ENCODE measurements around the gene MTG1. TPM values are rescaled to one million over a fixed set of nuclear protein-coding genes. Genes with fewer than 3 reads are reported as not detected.
"Not testable (repeated sequence)": the region's sequence is repeated elsewhere in the genome, so short reads cannot be mapped to it uniquely, and the experiment has no call there.

Gene MTG1
- polyA plus RNA-seq, 4 donors = 67.4 to 124 (median 90.9) TPM

- Histone ChIP-seq H3K9me3 (ENCODE audit: control insufficient read depth in 2 of 2, insufficient read depth in 1 of 2, low read depth in 1 of 2, low read length in 1 of 2) (no peaks in the 10 kb centered on the region), H3K36me3 (ENCODE audit: control insufficient read depth in 3 of 3, insufficient read depth in 2 of 3, low read depth in 1 of 3, low read length in 3 of 3) (peaks cover 12 to 55% (median 32%) of the 10 kb centered on the region in 3 donors), H3K27me3 (ENCODE audit: control insufficient read depth in 3 of 3, insufficient read depth in 3 of 3, low read length in 3 of 3) (no peaks in the 10 kb centered on the region), H3K4me3 (ENCODE audit: low read depth in 1 of 3, low read length in 3 of 3) (no peak overlapping the region), H3K4me1 (ENCODE audit: control insufficient read depth in 3 of 3, insufficient read depth in 2 of 3, low read depth in 1 of 3, low read length in 2 of 3) (no peaks in the 10 kb centered on the region), H3K27ac (ENCODE audit: low read depth in 1 of 3, low read length in 2 of 3) (no peak overlapping the region)
- no peak for DNase-seq
- WGBS, 3 donors = 90 to 91% (median 91%) methylated on average over 24 of the region's 24 CpGs
- no peak for FAIRE-seq
These were observed 23.7 kb upstream of the MTG1 start for GRCh38 chr10:133370030-133370786.

GRCh38 chr10:133372507-133372906, 21.4 kb upstream of the MTG1 start:
- peak overlapping the region; percentile 24 to 72 (median 71) for H3K4me3 ChIP-seq (ENCODE audit: low read depth in 1 of 3, low read length in 3 of 3)
- no peak overlapping the region for H3K27ac ChIP-seq (ENCODE audit: low read depth in 1 of 3, low read length in 2 of 3)
- WGBS, 3 donors = 15 to 35% (median 17%) methylated on average over 15 to 20 of the region's 20 CpGs
- no peak for FAIRE-seq
- H3K36me3 ChIP-seq (ENCODE audit: control insufficient read depth in 3 of 3, insufficient read depth in 2 of 3, low read depth in 1 of 3, low read length in 3 of 3) = peaks cover 7 to 36% (median 19%) of the 10 kb centered on the region in 3 donors
- peaks cover 0 to 4% (median 0%) of the 10 kb centered on the region in 3 donors for H3K4me1 ChIP-seq (ENCODE audit: control insufficient read depth in 3 of 3, insufficient read depth in 2 of 3, low read depth in 1 of 3, low read length in 2 of 3)
- H3K27me3 ChIP-seq (ENCODE audit: control insufficient read depth in 3 of 3, insufficient read depth in 3 of 3, low read length in 3 of 3) = no peaks in the 10 kb centered on the region
- no peaks in the 10 kb centered on the region for H3K9me3 ChIP-seq (ENCODE audit: control insufficient read depth in 2 of 2, insufficient read depth in 1 of 2, low read depth in 1 of 2, low read length in 1 of 2)
- peak in 1 of 2 donors; percentile 36 for DNase-seq

GRCh38 chr10:133373174-133374090, 20.5 kb upstream of the MTG1 start, which contains the start of gene ECHS1:
Gene ECHS1 (minus strand): TSS chr10:133373354. CDS start chr10:133373333, 21 bp downstream.
- Histone ChIP-seq H3K4me1 (ENCODE audit: control insufficient read depth in 3 of 3, insufficient read depth in 2 of 3, low read depth in 1 of 3, low read length in 2 of 3) (peaks cover 0 to 13% (median 0%) of the 10 kb centered on the region in 3 donors), H3K27ac (ENCODE audit: low read depth in 1 of 3, low read length in 2 of 3) (peak within 1 kb of the TSS; percentile 56 to 90 (median 88)), H3K4me3 (ENCODE audit: low read depth in 1 of 3, low read length in 3 of 3) (peak within 1 kb of the TSS; percentile 71 to 72 (median 71)), H3K36me3 (ENCODE audit: control insufficient read depth in 3 of 3, insufficient read depth in 2 of 3, low read depth in 1 of 3, low read length in 3 of 3) (peaks cover 7 to 30% (median 16%) of the 10 kb centered on the region in 3 donors), H3K27me3 (ENCODE audit: control insufficient read depth in 3 of 3, insufficient read depth in 3 of 3, low read length in 3 of 3) (no peaks in the 10 kb centered on the region), H3K9me3 (ENCODE audit: control insufficient read depth in 2 of 2, insufficient read depth in 1 of 2, low read depth in 1 of 2, low read length in 1 of 2) (no peaks in the 10 kb centered on the region)
- 0 to 1% (median 1%) methylated on average over 39 to 89 of the region's 89 CpGs for WGBS, 3 donors
- DNase-seq (peak; percentile 94 to 98), FAIRE-seq (no peak)

GRCh38 chr10:133375357-133376115, 18.4 kb upstream of the MTG1 start:
- DNase-seq = no peak
- FAIRE-seq = no peak
- WGBS, 3 donors = 82 to 90% (median 88%) methylated on average over 12 of the region's 12 CpGs
- H3K27ac ChIP-seq (ENCODE audit: low read depth in 1 of 3, low read length in 2 of 3) = no peak overlapping the region
- no peaks in the 10 kb centered on the region for H3K27me3 ChIP-seq (ENCODE audit: control insufficient read depth in 3 of 3, insufficient read depth in 3 of 3, low read length in 3 of 3)
- H3K4me3 ChIP-seq (ENCODE audit: low read depth in 1 of 3, low read length in 3 of 3) = no peak overlapping the region
- H3K4me1 ChIP-seq (ENCODE audit: control insufficient read depth in 3 of 3, insufficient read depth in 2 of 3, low read depth in 1 of 3, low read length in 2 of 3) = peaks cover 0 to 13% (median 4%) of the 10 kb centered on the region in 3 donors
- H3K9me3 ChIP-seq (ENCODE audit: control insufficient read depth in 2 of 2, insufficient read depth in 1 of 2, low read depth in 1 of 2, low read length in 1 of 2) = no peaks in the 10 kb centered on the region
- peaks cover 0 to 9% (median 3%) of the 10 kb centered on the region in 3 donors for H3K36me3 ChIP-seq (ENCODE audit: control insufficient read depth in 3 of 3, insufficient read depth in 2 of 3, low read depth in 1 of 3, low read length in 3 of 3)

GRCh38 chr10:133376183-133376582, 17.8 kb upstream of the MTG1 start:
- WGBS, 3 donors = 95 to 96% (median 95%) methylated on average over 5 of the region's 5 CpGs
- H3K9me3 ChIP-seq (ENCODE audit: control insufficient read depth in 2 of 2, insufficient read depth in 1 of 2, low read depth in 1 of 2, low read length in 1 of 2); H3K36me3 ChIP-seq (ENCODE audit: control insufficient read depth in 3 of 3, insufficient read depth in 2 of 3, low read depth in 1 of 3, low read length in 3 of 3); H3K27me3 ChIP-seq (ENCODE audit: control insufficient read depth in 3 of 3, insufficient read depth in 3 of 3, low read length in 3 of 3); H3K27ac ChIP-seq (ENCODE audit: low read depth in 1 of 3, low read length in 2 of 3); H3K4me3 ChIP-seq (ENCODE audit: low read depth in 1 of 3, low read length in 3 of 3); FAIRE-seq; DNase-seq: not testable (repeated sequence)
- peaks cover 0 to 13% (median 4%) of the 10 kb centered on the region in 3 donors for H3K4me1 ChIP-seq (ENCODE audit: control insufficient read depth in 3 of 3, insufficient read depth in 2 of 3, low read depth in 1 of 3, low read length in 2 of 3)

GRCh38 chr10:133377025-133377817, 16.7 kb upstream of the MTG1 start:
- no peaks in the 10 kb centered on the region for H3K27me3 ChIP-seq (ENCODE audit: control insufficient read depth in 3 of 3, insufficient read depth in 3 of 3, low read length in 3 of 3)
- FAIRE-seq = no peak
- peaks cover 0 to 8% (median 0%) of the 10 kb centered on the region in 3 donors for H3K36me3 ChIP-seq (ENCODE audit: control insufficient read depth in 3 of 3, insufficient read depth in 2 of 3, low read depth in 1 of 3, low read length in 3 of 3)
- H3K4me3 ChIP-seq (ENCODE audit: low read depth in 1 of 3, low read length in 3 of 3) = no peak overlapping the region
- WGBS, 3 donors = 92 to 94% (median 93%) methylated on average over 28 to 30 of the region's 30 CpGs
- H3K9me3 ChIP-seq (ENCODE audit: control insufficient read depth in 2 of 2, insufficient read depth in 1 of 2, low read depth in 1 of 2, low read length in 1 of 2) = no peaks in the 10 kb centered on the region
- no peak for DNase-seq
- peaks cover 0 to 13% (median 4%) of the 10 kb centered on the region in 3 donors for H3K4me1 ChIP-seq (ENCODE audit: control insufficient read depth in 3 of 3, insufficient read depth in 2 of 3, low read depth in 1 of 3, low read length in 2 of 3)
- peak overlapping the region in 2 of 3 donors; percentile 91 to 92 for H3K27ac ChIP-seq (ENCODE audit: low read depth in 1 of 3, low read length in 2 of 3)

- H3K4me1 ChIP-seq (ENCODE audit: control insufficient read depth in 3 of 3, insufficient read depth in 2 of 3, low read depth in 1 of 3, low read length in 2 of 3) = peaks cover 0 to 13% (median 4%) of the 10 kb centered on the region in 3 donors
- 28 to 33% (median 30%) methylated on average over 14 to 20 of the region's 20 CpGs for WGBS, 3 donors
- peaks cover 0 to 8% (median 0%) of the 10 kb centered on the region in 3 donors for H3K36me3 ChIP-seq (ENCODE audit: control insufficient read depth in 3 of 3, insufficient read depth in 2 of 3, low read depth in 1 of 3, low read length in 3 of 3)
- H3K4me3 ChIP-seq (ENCODE audit: low read depth in 1 of 3, low read length in 3 of 3) = peak overlapping the region; percentile 36 to 81 (median 62)
- FAIRE-seq (no peak), DNase-seq (no peak)
- no peaks in the 10 kb centered on the region for H3K9me3 ChIP-seq (ENCODE audit: control insufficient read depth in 2 of 2, insufficient read depth in 1 of 2, low read depth in 1 of 2, low read length in 1 of 2)
- no peaks in the 10 kb centered on the region for H3K27me3 ChIP-seq (ENCODE audit: control insufficient read depth in 3 of 3, insufficient read depth in 3 of 3, low read length in 3 of 3)
- H3K27ac ChIP-seq (ENCODE audit: low read depth in 1 of 3, low read length in 2 of 3) = peak overlapping the region; percentile 89 to 92 (median 91)
These were observed 16.1 kb upstream of the MTG1 start for GRCh38 chr10:133377818-133378250.
